GM23248 (cell line): Measurements from ENCODE around the gene KRTAP2-2. TPM values are rescaled to one million over a fixed set of nuclear protein-coding genes. Genes with fewer than 3 reads are reported as not detected.
"Not testable (repeated sequence)": the region's sequence is repeated elsewhere in the genome, so short reads cannot be mapped to it uniquely, and the experiment has no call there.

Experiments
- DNase-seq: peaks from one replicate; pipeline ENCODE4 v3.0.0-alpha.2; 2015
- H2AFZ ChIP-seq: fragments of 200-600 bp; sonication (generic); 2 replicates; pipeline ENCODE4 v1.6.1; 2016; ENCODE audit warnings: antibody characterized with exemption
- H3F3A ChIP-seq: fragments of 200-600 bp; sonication (generic); 2 replicates; pipeline ENCODE4 v1.6.1; 2016; ENCODE audit warnings: mild to moderate bottlenecking, antibody characterized with exemption, mixed run types; ENCODE audit not compliant: insufficient read depth
- H3K27ac ChIP-seq: fragments of 200-600 bp; sonication (generic); 2 replicates; pipeline ENCODE4 v1.5.1; 2016; ENCODE audit warnings: mild to moderate bottlenecking
- H3K27me3 ChIP-seq: fragments of 200-600 bp; sonication (generic); replicated peaks from 2 replicates; pipeline ENCODE4 v1.6.1; 2016; ENCODE audit warnings: mild to moderate bottlenecking; ENCODE audit not compliant: insufficient read depth
- H3K36me3 ChIP-seq: fragments of 200-600 bp; sonication (generic); 2 replicates; pipeline ENCODE4 v1.6.1; 2016; ENCODE audit warnings: low read depth, mild to moderate bottlenecking
- H3K4me1 ChIP-seq: fragments of 200-600 bp; sonication (generic); 2 replicates; pipeline ENCODE4 v1.6.1; 2016; ENCODE audit warnings: mild to moderate bottlenecking; ENCODE audit not compliant: insufficient read depth
- H3K4me2 ChIP-seq: fragments of 200-600 bp; sonication (generic); one replicate; pipeline ENCODE4 v1.6.1; 2016; ENCODE audit warnings: mild to moderate bottlenecking; ENCODE audit not compliant: unreplicated experiment
- H3K4me3 ChIP-seq: fragments of 200-600 bp; sonication (generic); 2 replicates; pipeline ENCODE4 v1.5.1; 2016; ENCODE audit warnings: mild to moderate bottlenecking
- H3K79me2 ChIP-seq: fragments of 200-600 bp; sonication (generic); 2 replicates; pipeline ENCODE4 v1.6.1; 2016; ENCODE audit warnings: mild to moderate bottlenecking; ENCODE audit not compliant: insufficient read depth
- H3K9ac ChIP-seq: fragments of 200-600 bp; sonication (generic); 2 replicates; pipeline ENCODE4 v1.6.1; 2016; ENCODE audit warnings: mild to moderate bottlenecking
- H3K9me2 ChIP-seq: fragments of 200-600 bp; sonication (generic); 2 replicates; pipeline ENCODE4 v1.6.1; 2016; ENCODE audit warnings: mixed run types, mild to moderate bottlenecking, moderate library complexity; ENCODE audit not compliant: insufficient read depth
- H3K9me3 ChIP-seq: fragments of 200-600 bp; sonication (generic); one replicate; pipeline ENCODE4 v1.6.1; 2017; ENCODE audit warnings: low read depth
- H4K20me1 ChIP-seq: fragments of 200-600 bp; sonication (generic); 2 replicates; pipeline ENCODE4 v1.6.0; 2016; ENCODE audit not compliant: insufficient read depth
- EZH2 ChIP-seq: fragments of 200-600 bp; sonication (generic); IDR thresholded peaks from 2 replicates; pipeline ENCODE4 v1.6.1; 2018; ENCODE audit warnings: antibody characterized with exemption, mild to moderate bottlenecking; ENCODE audit not compliant: insufficient read depth, poor library complexity, severe bottlenecking
- EZH2phosphoT487 ChIP-seq: fragments of 200-600 bp; sonication (generic); IDR thresholded peaks from 2 replicates; pipeline ENCODE4 v1.6.1; 2018; ENCODE audit warnings: antibody characterized with exemption, moderate library complexity, mild to moderate bottlenecking, low read depth; ENCODE audit not compliant: insufficient read depth
- WGBS, 2 experiments: methylation state at CpG; one replicate each; pipeline ENCODE4 v1.1.6; 2015 to 2017; ENCODE audit warnings: low lambda C conversion rate in 2 of 2, low coverage in 1 of 2; ENCODE audit errors: missing lambda C conversion rate in 2 of 2; 5-methylcytosine and 5-hydroxymethylcytosine counted together
- in situ Hi-C: fragments of 300-500 bp; cut with MboI; formaldehyde crosslinking; loops from 2 replicates; pipeline ENCODE4 v1.15.0; 2020
- polyA plus RNA-seq: library from polyadenylated mRNA; unstranded; fragments of >200 nt; fragmentation: Nextera tagmentation; extraction: Ambion mirVana; gene quantifications from 2 replicates; pipeline ENCODE4 v1.2.1, GENCODE V29; 2016
- total RNA-seq: library from RNA; depleted of rRNA; stranded (reverse); fragments of >200 nt; shearing (Covaris generic); gene quantifications from 2 replicates; pipeline ENCODE4 v1.2.3, GENCODE V29; 2014

KRTAP2-2 gene
- total and polyA plus RNA-seq, 2 experiments from 2014 or later, result 0.74 TPM; not detected in 1

DNA sequence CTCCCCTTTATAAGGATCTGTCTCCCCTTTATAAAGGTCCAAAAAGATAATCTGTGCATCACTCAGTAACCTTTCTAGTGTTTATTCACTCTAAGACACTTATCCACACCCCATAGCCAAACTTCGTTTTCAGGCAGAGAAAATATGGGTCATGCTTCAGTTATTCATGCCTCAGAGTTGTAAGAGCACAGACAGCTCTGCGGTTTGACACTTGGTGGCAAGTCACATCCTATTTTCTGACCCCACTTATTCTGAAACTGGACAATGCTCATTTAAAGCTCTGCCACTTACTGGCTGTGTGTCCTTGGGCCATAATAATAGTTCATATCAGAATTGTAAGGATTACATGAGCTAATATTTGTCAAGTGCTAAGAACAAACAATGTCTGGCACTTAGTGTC, 5.9 kb downstream of the KRTAP2-2 start:
- DNase-seq, result peak; percentile 86

DNA sequence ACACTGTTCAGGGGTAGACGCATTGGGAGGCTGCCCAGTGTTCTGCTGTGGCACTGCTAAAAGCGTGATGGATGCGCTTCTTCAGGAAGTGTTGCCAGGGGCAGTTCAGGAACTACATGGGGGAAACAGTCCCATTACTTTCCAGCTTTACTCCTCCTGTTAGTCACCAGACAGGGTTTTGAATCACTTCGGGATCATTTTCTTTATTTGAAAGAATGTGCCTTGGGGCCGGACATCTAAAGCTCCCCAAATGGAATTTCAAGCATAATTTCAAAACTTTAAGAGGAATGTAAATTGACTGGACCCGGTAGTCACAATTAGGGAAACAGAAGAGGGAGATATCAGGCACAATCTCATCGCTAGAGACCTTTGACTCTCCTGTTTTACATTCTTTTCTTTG, 6.6 kb downstream of the KRTAP2-2 start:
- peak overlapping the region; percentile 39 for H3K9ac ChIP-seq

More for the DNA sequence above, 5.9 kb downstream of the KRTAP2-2 start:
- H3K27me3 ChIP-seq, result no peaks in the 10 kb centered on the region
- H3K9me2 ChIP-seq, result no peaks in the 10 kb centered on the region
- H3K27ac ChIP-seq, result peak overlapping the region; percentile 84
- peaks cover 6% of the 10 kb centered on the region; the same call in 1 of the 2 replicates for H3K36me3 ChIP-seq
- peak overlapping the region; percentile 39 for H3K9ac ChIP-seq
- no peaks in the 10 kb centered on the region for H3K79me2 ChIP-seq
- in situ Hi-C loops, result no loop called here
- peak overlapping the region; percentile 61 for H3K4me2 ChIP-seq
- no peak overlapping the region for H3K4me3 ChIP-seq
- no peaks in the 10 kb centered on the region for H4K20me1 ChIP-seq
- 0 out of 2 replicates have a peak overlapping the region, but pooled peaks have one; percentile 6 for H2AFZ ChIP-seq
- WGBS, 2 experiments, result 4 to 9% methylated on average over 2 of the region's 2 CpGs
- peaks cover 39% of the 10 kb centered on the region for H3F3A ChIP-seq
- TF ChIP-seq EZH2 (no peak), EZH2phosphoT487 (0 out of 2 replicates have a peak, but pooled peaks have one; percentile 57)
- peaks cover 28% of the 10 kb centered on the region for H3K4me1 ChIP-seq
- H3K9me3 ChIP-seq, result no peaks in the 10 kb centered on the region

GRCh38 chr17:41046735-41047465, 8.1 kb downstream of the KRTAP2-2 start, which contains the start of gene KRTAP2-1:
KRTAP2-1 (minus strand) TSS chr17:41047316; CDS start chr17:41047267, 49 bp downstream.
- H3K9ac ChIP-seq, DNase-seq, H3K9me3 ChIP-seq, H4K20me1 ChIP-seq, H3K4me3 ChIP-seq, H3K79me2 ChIP-seq, H3K9me2 ChIP-seq, in situ Hi-C loops, H3K36me3 ChIP-seq, H3K27me3 ChIP-seq, H2AFZ ChIP-seq: not testable (repeated sequence)
- peaks cover 20% of the 10 kb centered on the region for H3K4me1 ChIP-seq
- peaks cover 23% of the 10 kb centered on the region for H3F3A ChIP-seq
- WGBS, 2 experiments, result 88 to 92% methylated on average over 8 to 10 of the region's 33 CpGs
- peak within 1 kb of the TSS; percentile 84 for H3K27ac ChIP-seq
- peak within 1 kb of the TSS; percentile 61 for H3K4me2 ChIP-seq

More for the DNA sequence above, 6.6 kb downstream of the KRTAP2-2 start:
- 36 to 46% methylated on average over 7 of the region's 7 CpGs for WGBS, 2 experiments
- TF ChIP-seq EZH2 (no peak), EZH2phosphoT487 (no peak)
- H2AFZ ChIP-seq, result peak overlapping the region; percentile 6; the same call in 1 of the 2 replicates
- H3K9me2 ChIP-seq, result no peaks in the 10 kb centered on the region
- peaks cover 35% of the 10 kb centered on the region for H3F3A ChIP-seq
- H3K9me3 ChIP-seq, result no peaks in the 10 kb centered on the region
- no peaks in the 10 kb centered on the region for H3K79me2 ChIP-seq
- peak overlapping the region; percentile 84 for H3K27ac ChIP-seq
- no peak overlapping the region for H3K4me3 ChIP-seq
- no peaks in the 10 kb centered on the region for H3K27me3 ChIP-seq
- peaks cover 28% of the 10 kb centered on the region for H3K4me1 ChIP-seq
- peak; percentile 76 for DNase-seq
- in situ Hi-C loops, result no loop called here
- H3K4me2 ChIP-seq, result peak overlapping the region; percentile 61
- H3K36me3 ChIP-seq, result peaks cover 3% of the 10 kb centered on the region; the same call in 1 of the 2 replicates
- H4K20me1 ChIP-seq, result no peaks in the 10 kb centered on the region

DNA sequence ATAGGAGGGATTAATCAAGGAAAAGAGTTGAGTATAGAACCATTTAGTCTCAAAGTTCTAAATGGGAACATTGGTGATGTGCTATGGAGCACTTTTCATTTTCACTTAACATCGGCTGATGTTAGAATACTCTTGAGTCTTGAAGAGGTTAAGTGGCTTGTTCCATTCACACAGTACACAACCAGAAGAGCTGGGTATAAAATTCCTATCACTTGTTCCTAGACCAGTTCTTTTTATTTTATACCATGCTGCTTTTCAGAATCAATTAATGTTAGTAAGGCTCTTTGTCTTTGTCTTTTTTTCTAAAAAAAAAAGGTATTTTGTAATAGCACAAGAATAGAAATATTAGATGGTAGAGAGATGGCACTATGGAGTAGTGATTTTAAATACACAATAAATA, 12.1 kb downstream of the KRTAP2-2 start:
- H4K20me1 ChIP-seq, result no peaks in the 10 kb centered on the region
- no peak overlapping the region for H3K4me2 ChIP-seq
- H3K27ac ChIP-seq, result no peak overlapping the region
- peaks cover 10% of the 10 kb centered on the region for H3F3A ChIP-seq
- no peak overlapping the region for H3K4me3 ChIP-seq
- in situ Hi-C loops, result no loop called here
- H3K4me1 ChIP-seq, result peaks cover 28% of the 10 kb centered on the region
- no peaks in the 10 kb centered on the region for H3K27me3 ChIP-seq
- no peaks in the 10 kb centered on the region for H3K79me2 ChIP-seq
- WGBS, 2 experiments, result 97% methylated on average over 1 of the region's 1 CpG
- no peak overlapping the region for H3K9ac ChIP-seq
- no peak overlapping the region for H2AFZ ChIP-seq
- DNase-seq, result no peak
- TF ChIP-seq EZH2phosphoT487 (no peak), EZH2 (no peak)
- no peaks in the 10 kb centered on the region for H3K9me3 ChIP-seq
- H3K9me2 ChIP-seq, result no peaks in the 10 kb centered on the region
- H3K36me3 ChIP-seq, result no peaks in the 10 kb centered on the region

DNA sequence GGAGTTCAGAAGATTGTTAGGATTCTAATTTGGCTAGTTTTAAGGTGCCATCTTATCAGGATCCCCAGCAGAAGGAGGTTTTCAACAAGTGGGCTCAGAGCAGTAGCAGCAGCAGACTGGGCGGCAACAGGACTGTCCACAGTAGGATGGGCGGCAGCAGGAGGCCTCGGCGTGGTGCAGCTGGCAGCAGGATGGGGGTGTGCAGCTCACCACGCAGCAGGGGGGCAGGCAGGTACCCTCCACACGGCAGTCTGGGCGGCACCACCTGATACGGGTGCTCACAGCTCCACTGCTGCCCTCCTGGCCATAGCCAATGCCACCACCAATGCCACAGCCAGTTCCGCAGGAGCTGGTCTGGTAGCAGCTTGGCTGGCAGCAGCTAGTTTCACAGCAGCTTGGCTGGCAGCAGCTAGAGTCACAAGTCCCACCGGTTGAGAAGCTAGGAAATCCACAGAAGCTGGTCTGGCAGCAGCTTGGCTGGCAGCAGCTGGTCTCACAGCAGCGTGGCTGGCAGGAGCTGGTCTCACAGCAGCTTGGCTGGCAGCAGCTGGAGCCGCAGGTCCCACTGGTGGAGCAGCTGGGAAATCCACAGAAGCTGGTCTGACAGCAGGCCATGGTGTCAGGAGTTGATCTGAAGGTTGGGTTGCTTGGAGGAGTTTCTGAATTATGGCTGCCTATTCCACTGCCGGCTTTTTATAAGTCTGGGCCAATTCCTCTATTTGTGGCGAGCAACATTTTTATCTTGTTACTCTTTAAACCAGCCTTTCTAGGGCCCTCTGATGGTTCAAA, 14.1 kb downstream of the KRTAP2-2 start, which contains the start of gene KRTAP1-1:
KRTAP1-1 (minus strand) TSS at position 668 of the 789 bp plus-strand sequence; CDS start at position 615, 53 bp downstream.
- WGBS, 2 experiments, result 67 to 75% methylated on average over 14 of the region's 14 CpGs
- Histone ChIP-seq H3K4me1 (peaks cover 34% of the 10 kb centered on the region), H3K27ac (0 out of 2 replicates have a peak within 1 kb of the TSS, but pooled peaks have one; percentile 15), H2AFZ (peak within 1 kb of the TSS; percentile 80)
- H3K9ac ChIP-seq, H3K4me2 ChIP-seq, H3K4me3 ChIP-seq, in situ Hi-C loops, H3K36me3 ChIP-seq, H3F3A ChIP-seq, H3K27me3 ChIP-seq, H3K9me2 ChIP-seq, H4K20me1 ChIP-seq, H3K79me2 ChIP-seq, H3K9me3 ChIP-seq: not testable (repeated sequence)
- DNase-seq, result peak; percentile 68
